Rectal smooth muscle tissue (tissue), 1 donor: ENCODE data around the gene MORN1.

Experiments
- H3K27ac ChIP-seq: one replicate; pipeline ENCODE4 v1.7.0; 2013; ENCODE audit warnings: low read depth, low read length, inconsistent platforms
- H3K27me3 ChIP-seq: one replicate; pipeline ENCODE4 v1.7.0; 2013; ENCODE audit warnings: low read length; ENCODE audit not compliant: control insufficient read depth, insufficient read depth
- H3K36me3 ChIP-seq: one replicate; pipeline ENCODE4 v1.7.0; 2013; ENCODE audit warnings: low read length; ENCODE audit not compliant: control insufficient read depth, insufficient read depth
- H3K4me1 ChIP-seq: one replicate; pipeline ENCODE4 v1.7.0; 2013; ENCODE audit warnings: low read length; ENCODE audit not compliant: control insufficient read depth, insufficient read depth
- H3K4me3 ChIP-seq: one replicate; pipeline ENCODE4 v1.7.0; 2013; ENCODE audit warnings: low read length
- H3K9ac ChIP-seq: one replicate; pipeline ENCODE4 v1.7.0; 2013; ENCODE audit warnings: low read length

Gene MORN1

GRCh38 chr1:2279817-2280216 is 111.5 kb downstream of the MORN1 start:
- Histone ChIP-seq H3K4me1 (peaks cover 28% of the 10 kb centered on the region), H3K4me3 (peak overlapping the region; percentile 14), H3K27ac (peak overlapping the region; percentile 40), H3K36me3 (no peaks in the 10 kb centered on the region), H3K27me3 (no peaks in the 10 kb centered on the region), H3K9ac (no peak overlapping the region)

- peaks cover 32% of the 10 kb centered on the region for H3K4me1 ChIP-seq
- H3K27ac ChIP-seq = peak overlapping the region; percentile 52
- no peak overlapping the region for H3K9ac ChIP-seq
- H3K4me3 ChIP-seq = peak overlapping the region; percentile 5
- H3K27me3 ChIP-seq = no peaks in the 10 kb centered on the region
- no peaks in the 10 kb centered on the region for H3K36me3 ChIP-seq
Measured at GRCh38 chr1:2279210-2279639, 112.1 kb downstream of the MORN1 start.

- H3K36me3 ChIP-seq = no peaks in the 10 kb centered on the region
- H3K4me1 ChIP-seq = peaks cover 37% of the 10 kb centered on the region
- H3K4me3 ChIP-seq = peak overlapping the region; percentile 5
- peak overlapping the region; percentile 52 for H3K27ac ChIP-seq
- no peaks in the 10 kb centered on the region for H3K27me3 ChIP-seq
- no peak overlapping the region for H3K9ac ChIP-seq
Measured at GRCh38 chr1:2278591-2279209, 112.7 kb downstream of the MORN1 start.

- Histone ChIP-seq H3K4me3 (no peak overlapping the region), H3K27ac (no peak overlapping the region), H3K36me3 (no peaks in the 10 kb centered on the region), H3K9ac (no peak overlapping the region), H3K27me3 (no peaks in the 10 kb centered on the region), H3K4me1 (peaks cover 45% of the 10 kb centered on the region)
Measured at GRCh38 chr1:2277741-2278488, 113.4 kb downstream of the MORN1 start.

GRCh38 chr1:2276803-2277580 is 114.4 kb downstream of the MORN1 start:
- no peaks in the 10 kb centered on the region for H3K36me3 ChIP-seq
- H3K4me1 ChIP-seq = peaks cover 52% of the 10 kb centered on the region
- H3K27ac ChIP-seq = no peak overlapping the region
- no peak overlapping the region for H3K9ac ChIP-seq
- no peaks in the 10 kb centered on the region for H3K27me3 ChIP-seq
- H3K4me3 ChIP-seq = no peak overlapping the region

- Histone ChIP-seq H3K36me3 (no peaks in the 10 kb centered on the region), H3K4me1 (peaks cover 56% of the 10 kb centered on the region), H3K27ac (peak overlapping the region; percentile 21), H3K27me3 (no peaks in the 10 kb centered on the region), H3K4me3 (no peak overlapping the region), H3K9ac (no peak overlapping the region)
Measured at GRCh38 chr1:2275796-2276536, 115.4 kb downstream of the MORN1 start.

GRCh38 chr1:2274929-2275475 is 116.4 kb downstream of the MORN1 start:
- Histone ChIP-seq H3K27me3 (no peaks in the 10 kb centered on the region), H3K27ac (peak overlapping the region; percentile 60), H3K4me1 (peaks cover 65% of the 10 kb centered on the region), H3K4me3 (no peak overlapping the region), H3K36me3 (no peaks in the 10 kb centered on the region), H3K9ac (no peak overlapping the region)

GRCh38 chr1:2274231-2274928 is 117.0 kb downstream of the MORN1 start:
- H3K4me3 ChIP-seq = no peak overlapping the region
- no peak overlapping the region for H3K9ac ChIP-seq
- H3K27me3 ChIP-seq = no peaks in the 10 kb centered on the region
- H3K4me1 ChIP-seq = peaks cover 62% of the 10 kb centered on the region
- H3K36me3 ChIP-seq = no peaks in the 10 kb centered on the region
- peak overlapping the region; percentile 60 for H3K27ac ChIP-seq

- peaks cover 55% of the 10 kb centered on the region for H3K4me1 ChIP-seq
- H3K4me3 ChIP-seq = no peak overlapping the region
- H3K27me3 ChIP-seq = no peaks in the 10 kb centered on the region
- no peak overlapping the region for H3K9ac ChIP-seq
- H3K27ac ChIP-seq = peak overlapping the region; percentile 60
- H3K36me3 ChIP-seq = no peaks in the 10 kb centered on the region
Measured at GRCh38 chr1:2273401-2274090, 117.8 kb downstream of the MORN1 start.

GRCh38 chr1:2272686-2273400 is 118.5 kb downstream of the MORN1 start:
- no peak overlapping the region for H3K9ac ChIP-seq

More at GRCh38 chr1:2272686-2273400, 118.5 kb downstream of the MORN1 start:
- Histone ChIP-seq H3K4me1 (peaks cover 51% of the 10 kb centered on the region), H3K4me3 (no peak overlapping the region), H3K36me3 (no peaks in the 10 kb centered on the region), H3K27ac (peak overlapping the region; percentile 60), H3K27me3 (no peaks in the 10 kb centered on the region)
